MCF 10A (cell line): ENCODE measurements around the gene ANKRD7. TPM values are rescaled to one million over a fixed set of nuclear protein-coding genes. Genes with fewer than 3 reads are reported as not detected.

Source experiments
- BruUV-seq: library from RNA; stranded (reverse); fragments of 400-500 nt; replicated peaks from 2 replicates; lab custom pipeline; 2021; lab: Mats Ljungman, UMichigan
- CTCF ChIA-PET: fragments of 300-600 bp; sonication (Branson Sonifier 250); formaldehyde crosslinking; extraction: SDS; loops from one replicate; lab custom pipeline; 2021; ENCODE audit warnings: antibody characterized with exemption, inconsistent platforms; lab: Yijun Ruan, JAX
- POLR2A ChIA-PET: fragments of 300-600, 350-650 bp; sonication (Branson Sonifier 250); formaldehyde crosslinking; extraction: SDS; loops from one replicate; lab custom pipeline; 2020; ENCODE audit warnings: antibody characterized with exemption, inconsistent platforms; lab: Yijun Ruan, JAX
- DNase-seq: peaks from one replicate; pipeline ENCODE4 v3.0.0-alpha.2; 2018; ENCODE audit not compliant: unreplicated experiment
- H3K27ac Mint-ChIP-seq: one replicate; pipeline ENCODE4 v1.8.0; 2022; ENCODE audit warnings: mild to moderate bottlenecking, low read depth, mixed read lengths; ENCODE audit not compliant: unreplicated experiment
- H3K27me3 Mint-ChIP-seq: one replicate; pipeline ENCODE4 v1.8.0; 2022; ENCODE audit warnings: mixed read lengths; ENCODE audit not compliant: insufficient read depth, unreplicated experiment
- H3K36me3 Mint-ChIP-seq: one replicate; pipeline ENCODE4 v1.8.0; 2022; ENCODE audit warnings: mild to moderate bottlenecking, moderate library complexity, mixed read lengths; ENCODE audit not compliant: insufficient read depth, unreplicated experiment
- H3K4me1 Mint-ChIP-seq: one replicate; pipeline ENCODE4 v1.8.0; 2022; ENCODE audit warnings: mixed read lengths; ENCODE audit not compliant: insufficient read depth, unreplicated experiment
- H3K4me3 Mint-ChIP-seq: one replicate; pipeline ENCODE4 v1.8.0; 2022; ENCODE audit warnings: mild to moderate bottlenecking, moderate library complexity, mixed read lengths; ENCODE audit not compliant: unreplicated experiment
- H3K9me3 Mint-ChIP-seq: one replicate; pipeline ENCODE4 v1.8.0; 2022; ENCODE audit warnings: mixed read lengths; ENCODE audit not compliant: unreplicated experiment
- CTCF ChIP-seq: fragments of 200-600 bp; IDR thresholded peaks from one replicate; pipeline ENCODE4 v1.8.0; 2022; ENCODE audit warnings: antibody characterized with exemption, mild to moderate bottlenecking; ENCODE audit not compliant: unreplicated experiment
- intact Hi-C: fragments of 100-400 bp; cut with micrococcal nuclease; formaldehyde crosslinking; loops from 2 replicates; pipeline ENCODE4 v1.14.1; 2022
- total RNA-seq: library from RNA; stranded (reverse); gene quantifications from 2 replicates; pipeline ENCODE4 v1.2.3, GENCODE V29; 2022

The ANKRD7 gene
- total RNA-seq, 1 experiment from 2014 or later: not detected

GRCh38 chr7:118214051-118214832 is 10.3 kb upstream of the ANKRD7 start:
- no peak for TF ChIP-seq CTCF
- POLR2A ChIA-PET: no interaction called here
- Mint-ChIP-seq H3K27ac (no peak overlapping the region), H3K27me3 (peaks cover 37% of the 10 kb centered on the region), H3K36me3 (no peaks in the 10 kb centered on the region), H3K4me1 (no peaks in the 10 kb centered on the region), H3K4me3 (no peak overlapping the region), H3K9me3 (no peaks in the 10 kb centered on the region)
- DNase-seq: no peak
- intact Hi-C loops: no loop called here
- CTCF ChIA-PET: no interaction called here
- no TSS peak for BruUV-seq

- Mint-ChIP-seq H3K27ac (no peak overlapping the region), H3K27me3 (peaks cover 39% of the 10 kb centered on the region), H3K9me3 (no peaks in the 10 kb centered on the region), H3K4me3 (no peak overlapping the region), H3K36me3 (no peaks in the 10 kb centered on the region), H3K4me1 (no peaks in the 10 kb centered on the region)
- no peak for TF ChIP-seq CTCF
- no peak for DNase-seq
- ChIA-PET CTCF (no interaction called here), POLR2A (no interaction called here)
- intact Hi-C loops: no loop called here
- BruUV-seq: no TSS peak
Observed at GRCh38 chr7:118214833-118215182, 9.7 kb upstream of the ANKRD7 start.

GRCh38 chr7:118217210-118217619 is 7.3 kb upstream of the ANKRD7 start:
- no peak for DNase-seq
- no peak overlapping the region for H3K4me3 Mint-ChIP-seq
- no peaks in the 10 kb centered on the region for H3K36me3 Mint-ChIP-seq
- BruUV-seq: no TSS peak
- POLR2A ChIA-PET: no interaction called here
- peaks cover 28% of the 10 kb centered on the region for H3K27me3 Mint-ChIP-seq
- H3K27ac Mint-ChIP-seq: no peak overlapping the region
- no peaks in the 10 kb centered on the region for H3K9me3 Mint-ChIP-seq
- intact Hi-C loops: no loop called here
- no peak for TF ChIP-seq CTCF
- CTCF ChIA-PET: interaction anchor here (1.1 kb wide), 1 partner anchor 22 kb away, joined by 3 read pairs; no protein-coding TSS in a partner anchor
- no peaks in the 10 kb centered on the region for H3K4me1 Mint-ChIP-seq

- ChIA-PET CTCF (interaction anchor here (0.6 to 1.1 kb wide), 3 partner anchors 13 to 958 kb away, joined by 3 to 4 read pairs (median 3); no protein-coding TSS in a partner anchor), POLR2A (no interaction called here)
- peaks cover 28% of the 10 kb centered on the region for H3K27me3 Mint-ChIP-seq
- BruUV-seq: no TSS peak
- intact Hi-C loops: no loop called here
- no peaks in the 10 kb centered on the region for H3K36me3 Mint-ChIP-seq
- no peak for DNase-seq
- H3K4me3 Mint-ChIP-seq: no peak overlapping the region
- TF ChIP-seq CTCF: no peak
- no peaks in the 10 kb centered on the region for H3K9me3 Mint-ChIP-seq
- H3K27ac Mint-ChIP-seq: no peak overlapping the region
- H3K4me1 Mint-ChIP-seq: no peaks in the 10 kb centered on the region
Observed at GRCh38 chr7:118218413-118219156, 5.9 kb upstream of the ANKRD7 start.
